GM19397 (cell line): ENCODE data around the gene CCDC102B.
A peak's percentile ranks its signal among the peaks of the same experiment; 100 is the strongest.
"Not testable (repeated sequence)": the region's sequence is repeated elsewhere in the genome, so short reads cannot be mapped to it uniquely, and the experiment has no call there.

ENCODE experiments used
- ATAC-seq: cut with Tn5 transposase; IDR thresholded peaks from one replicate; pipeline ENCODE4 v1.9.1; 2021; ENCODE audit warnings: mild to moderate bottlenecking, moderate library complexity; ENCODE audit not compliant: unreplicated experiment

Gene CCDC102B

DNA sequence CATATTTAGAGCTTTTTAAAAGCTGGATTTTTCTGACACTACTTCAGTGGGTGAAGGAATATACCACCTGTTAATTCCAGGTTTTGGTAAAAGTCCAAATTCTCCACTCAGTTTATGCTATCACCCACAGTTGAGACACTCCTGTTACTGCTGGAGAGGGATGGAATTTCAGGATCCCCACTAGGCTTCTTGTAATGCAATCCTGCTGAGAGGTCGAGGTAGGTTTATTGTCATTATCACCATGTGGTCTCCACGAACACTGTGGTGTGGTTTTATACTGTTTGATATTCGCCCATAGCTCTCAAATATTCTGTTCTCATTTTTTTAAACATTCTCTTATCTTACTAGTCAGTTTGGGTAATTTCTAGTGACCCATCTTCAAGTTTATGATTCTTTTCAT is 167.9 kb downstream of the CCDC102B start:
- no peak for ATAC-seq

- no peak for ATAC-seq
Observed at GRCh38 chr18:68969027-68969426, 171.1 kb downstream of the CCDC102B start.

DNA sequence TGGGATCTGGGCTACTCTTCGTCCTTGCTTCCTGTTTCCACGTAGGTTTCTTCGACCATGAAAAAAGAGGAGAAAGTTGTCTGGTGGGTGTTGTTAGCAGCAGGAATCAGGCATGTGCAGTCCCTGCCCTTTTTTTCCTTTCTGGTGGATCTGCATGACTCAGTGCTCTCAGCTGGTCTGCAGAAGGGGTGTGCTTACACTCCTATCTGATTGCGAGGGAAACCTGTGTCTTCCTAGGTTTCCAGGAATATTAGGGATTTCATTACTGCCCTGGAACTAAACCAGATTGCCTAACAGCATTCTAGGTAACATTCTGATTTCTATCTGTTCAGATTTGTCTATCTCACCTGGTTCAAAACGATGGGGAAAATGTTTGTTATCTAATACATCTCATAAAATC is 174.3 kb downstream of the CCDC102B start:
- no peak for ATAC-seq

DNA sequence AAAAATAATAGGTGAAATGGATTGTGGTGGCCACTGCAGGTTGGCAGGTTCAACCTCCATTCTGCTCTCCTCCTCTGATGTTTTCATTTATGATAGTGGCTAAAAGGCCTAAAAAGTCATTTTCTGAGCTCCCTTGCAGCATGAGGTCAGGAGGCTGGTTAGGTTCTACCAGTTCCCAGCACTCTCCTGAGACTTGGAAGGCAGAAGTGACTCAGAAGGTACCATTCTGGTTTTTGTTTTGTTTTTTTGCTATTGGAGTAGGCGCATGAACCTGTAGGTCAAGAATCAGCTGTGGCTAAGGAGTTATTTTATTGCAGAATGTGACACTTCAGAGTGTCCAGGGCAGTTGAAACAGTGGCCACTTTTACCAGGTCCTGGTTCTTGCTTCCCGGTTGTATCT is 181.9 kb downstream of the CCDC102B start:
- no peak for ATAC-seq

DNA sequence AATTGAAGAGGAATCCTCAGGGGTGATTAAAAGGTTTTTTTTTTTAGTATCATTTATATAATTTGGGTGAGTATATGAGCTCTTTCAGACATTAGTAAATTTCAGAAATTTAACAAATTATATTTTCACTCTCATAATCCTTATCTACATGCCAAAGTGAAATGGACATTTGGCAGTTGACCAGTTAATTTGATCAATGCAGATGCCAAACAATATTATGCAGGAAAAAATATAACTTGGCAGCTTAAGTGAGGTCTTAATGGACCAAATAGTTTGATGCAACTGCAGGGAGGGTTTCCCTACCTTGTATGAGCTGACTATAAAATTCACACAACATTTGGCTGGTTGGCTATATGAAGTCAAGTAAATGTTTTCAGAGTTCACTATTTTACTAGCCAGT is 185.2 kb downstream of the CCDC102B start:
- ATAC-seq: no peak

GRCh38 chr18:68984342-68984741 is 186.5 kb downstream of the CCDC102B start:
- no peak for ATAC-seq

GRCh38 chr18:68985172-68985820 is 187.4 kb downstream of the CCDC102B start:
- ATAC-seq: peak; percentile 99

GRCh38 chr18:68991286-68991685 is 193.4 kb downstream of the CCDC102B start:
- no peak for ATAC-seq

DNA sequence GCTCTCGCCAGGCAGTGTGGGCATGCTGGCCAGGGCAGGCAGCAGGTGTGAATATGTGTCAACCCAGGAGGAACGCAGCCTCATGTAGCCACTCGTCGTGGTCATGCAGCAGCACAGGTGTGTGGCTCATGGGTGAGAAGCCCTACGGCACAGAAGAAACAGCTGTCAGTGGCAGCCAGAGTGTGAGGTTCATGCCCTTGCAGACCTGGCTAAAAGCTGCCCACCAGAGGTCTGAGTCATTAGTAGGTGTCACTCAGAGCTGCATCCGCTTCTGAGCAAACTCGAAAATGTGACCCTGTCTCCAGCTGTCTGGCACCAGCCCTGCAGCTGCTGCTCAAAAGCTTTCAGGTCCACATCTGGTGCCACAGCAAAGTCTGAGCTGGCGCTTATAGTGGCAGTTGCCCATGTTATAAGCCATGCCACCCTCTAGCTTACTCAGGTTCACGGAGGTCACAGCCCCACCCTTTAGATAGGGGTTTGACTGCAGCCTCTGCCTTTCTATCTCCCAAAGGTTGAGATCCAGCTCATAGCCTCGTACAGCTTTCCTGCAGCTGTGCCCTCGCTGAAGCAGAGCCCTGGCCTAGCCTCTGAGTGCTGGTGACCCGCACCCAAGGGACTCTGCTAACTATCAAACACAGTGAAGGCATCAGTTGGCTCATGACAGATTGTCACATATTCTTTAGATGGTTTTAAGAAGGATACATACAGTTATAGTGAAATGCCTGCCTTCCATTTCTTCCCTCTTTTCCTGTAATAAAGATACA is 195.0 kb downstream of the CCDC102B start:
- no peak for ATAC-seq

GRCh38 chr18:68995675-68996074 is 197.8 kb downstream of the CCDC102B start:
- no peak for ATAC-seq

DNA sequence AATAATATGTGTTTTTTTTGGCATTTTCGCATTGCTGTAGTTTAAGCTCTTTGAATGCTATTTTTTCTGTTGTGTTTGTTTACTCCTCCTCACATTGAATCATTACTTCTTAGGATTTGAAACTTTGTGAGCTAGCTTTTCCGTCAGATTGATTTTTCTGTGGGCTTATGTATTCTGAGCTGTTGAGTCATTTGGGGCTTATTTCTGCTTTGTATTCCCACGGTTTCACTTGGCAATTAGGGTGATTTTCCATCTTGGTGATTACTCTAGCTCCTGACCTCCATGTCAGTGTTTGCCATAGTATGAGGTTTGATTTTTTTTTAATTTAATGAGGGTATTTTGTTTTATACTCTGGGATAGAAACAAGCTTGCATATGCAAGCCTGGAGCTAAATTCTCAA is 200.0 kb downstream of the CCDC102B start:
- ATAC-seq: no peak

- ATAC-seq: no peak
Observed at GRCh38 chr18:69000366-69000765, 202.5 kb downstream of the CCDC102B start.

DNA sequence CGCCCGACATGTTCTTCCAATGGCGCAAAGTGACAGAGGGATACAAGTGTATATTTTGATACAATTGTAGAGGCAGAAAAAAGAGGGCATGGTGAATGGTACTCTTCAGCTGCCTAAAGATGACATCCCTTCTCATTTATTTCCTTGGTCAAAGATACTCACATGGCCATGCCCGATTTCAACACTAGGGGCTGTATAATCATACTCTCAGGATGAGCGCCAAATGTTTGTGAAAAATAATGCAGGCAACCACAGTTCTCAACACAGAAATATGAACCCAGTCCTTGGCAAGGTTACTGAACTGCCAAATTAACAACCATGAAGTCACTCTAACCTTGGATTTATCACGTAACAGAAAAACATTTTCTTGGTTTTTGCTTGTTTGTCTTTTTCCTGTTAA is 204.4 kb downstream of the CCDC102B start:
- ATAC-seq: no peak

- not testable (repeated sequence) for ATAC-seq
Observed at GRCh38 chr18:69006212-69006611, 208.3 kb downstream of the CCDC102B start.

DNA sequence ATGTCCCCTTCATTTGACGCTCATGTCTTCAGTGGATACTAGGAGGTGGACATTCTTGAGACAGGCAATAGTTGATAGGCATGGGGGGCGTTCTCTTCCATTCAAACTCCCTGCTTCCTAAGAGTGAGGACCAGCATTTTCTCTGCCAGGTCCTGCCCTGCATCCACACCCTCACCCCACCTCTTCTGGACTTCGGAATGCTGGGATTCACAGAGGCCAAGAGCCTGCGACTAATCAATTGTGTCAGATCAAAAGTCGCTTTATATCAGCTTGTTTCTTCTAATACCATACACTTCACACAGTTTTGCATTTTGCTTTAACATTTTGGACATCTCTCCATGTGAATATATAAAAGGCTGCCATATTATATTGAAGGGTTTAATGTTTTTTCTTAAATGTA is 210.7 kb downstream of the CCDC102B start:
- ATAC-seq: no peak

- ATAC-seq: no peak
Observed at GRCh38 chr18:69021211-69021805, 223.4 kb downstream of the CCDC102B start.

- ATAC-seq: no peak
Observed at GRCh38 chr18:69022426-69022825, 224.5 kb downstream of the CCDC102B start.

- ATAC-seq: no peak
Observed at GRCh38 chr18:69031571-69031970, 233.7 kb downstream of the CCDC102B start.

DNA sequence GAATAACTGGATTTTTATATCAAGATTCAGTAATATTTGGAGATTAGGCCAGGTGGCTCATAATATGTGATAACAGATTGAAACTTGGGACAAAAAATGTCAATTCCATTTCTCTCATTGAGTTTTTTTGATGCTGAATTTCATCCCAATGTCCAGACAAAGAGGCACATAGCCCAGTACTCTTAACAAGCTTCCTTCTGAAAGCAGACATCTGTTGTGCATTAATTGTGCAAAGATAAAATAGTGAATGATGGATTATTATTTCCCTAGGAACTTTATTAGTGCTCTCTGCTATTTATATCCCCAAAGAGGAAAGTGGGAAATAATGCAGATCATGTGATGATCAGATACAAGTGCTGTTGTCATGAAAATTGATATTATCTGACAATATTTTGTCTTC is 234.1 kb downstream of the CCDC102B start:
- ATAC-seq: no peak

DNA sequence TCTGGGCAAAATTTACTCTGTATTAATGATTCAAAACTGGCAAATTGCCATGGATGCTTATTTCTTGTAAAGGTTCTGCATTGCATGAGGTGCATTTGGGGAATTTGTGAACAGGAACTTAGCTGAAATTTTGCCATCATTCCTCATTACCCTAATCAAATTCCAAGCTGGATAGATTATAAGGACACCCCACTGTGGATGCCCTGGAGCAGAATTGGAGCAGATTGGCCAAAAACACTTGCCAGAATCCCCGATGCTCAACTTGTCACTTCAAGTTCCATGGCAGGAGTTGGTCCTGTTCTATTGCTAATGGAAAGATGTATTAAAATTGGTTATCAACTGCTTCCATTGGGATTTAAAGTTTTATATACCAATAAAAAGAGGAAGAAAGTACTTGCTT is 237.9 kb downstream of the CCDC102B start:
- no peak for ATAC-seq

- ATAC-seq: no peak
Observed at GRCh38 chr18:69044215-69044614, 246.3 kb downstream of the CCDC102B start.

DNA sequence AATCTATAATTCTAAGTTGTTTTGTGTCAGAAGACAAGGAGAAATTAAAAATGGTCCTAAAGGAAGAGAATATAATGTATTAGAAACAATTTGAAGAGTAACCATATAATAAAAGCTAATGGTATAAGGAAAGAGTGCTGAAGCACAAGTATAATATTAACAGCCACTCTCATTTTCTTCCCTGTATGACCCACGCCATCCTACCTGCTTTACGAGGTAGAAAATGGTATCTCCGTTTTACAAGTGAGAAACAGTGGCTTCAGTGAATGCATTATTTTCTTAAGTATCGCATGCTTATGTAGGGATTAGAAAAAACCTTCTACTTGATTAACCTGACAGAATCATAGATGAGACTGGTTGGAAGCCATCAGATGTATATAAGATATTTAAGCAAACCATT is 266.2 kb downstream of the CCDC102B start:
- ATAC-seq: no peak
